Neural cell (in vitro differentiated cells): ENCODE measurements around the gene ARFRP1. TPM values are rescaled to one million over a fixed set of nuclear protein-coding genes. Genes with fewer than 3 reads are reported as not detected.

ENCODE experiments used
- H2AFZ ChIP-seq: fragments of 200-600, 300-800 bp; sonication (generic), shearing (Covaris generic); 2 replicates; pipeline ENCODE4 v1.6.0; 2014; ENCODE audit warnings: low read depth, mild to moderate bottlenecking, antibody characterized with exemption, low read length, moderate library complexity
- H3F3A ChIP-seq: fragments of 200-600 bp; shearing (Covaris generic); 2 replicates; pipeline ENCODE4 v1.6.1; 2016; ENCODE audit warnings: mild to moderate bottlenecking, moderate library complexity, mixed read lengths, antibody characterized with exemption, low read length; ENCODE audit not compliant: insufficient read depth, poor library complexity, severe bottlenecking
- H3K27ac ChIP-seq: fragments of 200-600, 300-800 bp; sonication (generic), shearing (Covaris generic); 2 replicates; pipeline ENCODE4 v1.5.1; 2014; ENCODE audit warnings: mild to moderate bottlenecking, low read length, moderate library complexity
- H3K27me3 ChIP-seq: fragments of 300-800, 200-600 bp; sonication (generic), shearing (Covaris generic); 2 replicates; pipeline ENCODE4 v1.6.0; 2014; ENCODE audit warnings: mild to moderate bottlenecking, low read depth, low read length, moderate library complexity; ENCODE audit not compliant: insufficient read depth
- H3K36me3 ChIP-seq: fragments of 300-800, 200-600 bp; sonication (generic), shearing (Covaris generic); 2 replicates; pipeline ENCODE4 v1.5.1; 2014; ENCODE audit warnings: mild to moderate bottlenecking, antibody characterized with exemption, low read length, moderate library complexity; ENCODE audit not compliant: insufficient read depth
- H3K4me2 ChIP-seq: fragments of 300-800, 200-600 bp; sonication (generic), shearing (Covaris generic); 2 replicates; pipeline ENCODE4 v1.6.0; 2014; ENCODE audit warnings: mild to moderate bottlenecking, low read length
- H3K4me3 ChIP-seq: fragments of 300-800, 200-600 bp; sonication (generic), shearing (Covaris generic); 2 replicates; pipeline ENCODE4 v1.5.1; 2014; ENCODE audit warnings: mild to moderate bottlenecking, low read length, moderate library complexity
- H3K79me2 ChIP-seq: fragments of 200-600 bp; shearing (Covaris generic); replicated peaks from 2 replicates; pipeline ENCODE4 v1.6.0; 2014; ENCODE audit warnings: mild to moderate bottlenecking, low read length, moderate library complexity; ENCODE audit not compliant: insufficient read depth
- H3K9ac ChIP-seq: fragments of 300-800, 200-600 bp; sonication (generic), shearing (Covaris generic); 2 replicates; pipeline ENCODE4 v1.6.1; 2016; ENCODE audit warnings: mild to moderate bottlenecking, low read length, mixed read lengths
- H3K9me2 ChIP-seq: fragments of 200-600 bp; shearing (Covaris generic); 2 replicates; pipeline ENCODE4 v1.6.1; 2016; ENCODE audit warnings: mild to moderate bottlenecking, low read length, mixed read lengths; ENCODE audit not compliant: insufficient read depth
- H3K9me3 ChIP-seq: fragments of 200-600, 300-800 bp; sonication (generic), shearing (Covaris generic); 2 replicates; pipeline ENCODE4 v1.6.1; 2016; ENCODE audit warnings: mild to moderate bottlenecking, mixed run types, low read length, moderate library complexity, mixed read lengths
- H4K20me1 ChIP-seq: fragments of 200-600 bp; shearing (Covaris generic); 2 replicates; pipeline ENCODE4 v1.6.1; 2016; ENCODE audit warnings: mild to moderate bottlenecking, mixed run types; ENCODE audit not compliant: insufficient read depth
- EP300 ChIP-seq: fragments of 450-650 bp; conservative IDR thresholded peaks from 2 replicates; pipeline ENCODE4 v1.6.1; 2014; ENCODE audit warnings: antibody characterized with exemption, mild to moderate bottlenecking, moderate library complexity; ENCODE audit not compliant: poor library complexity, severe bottlenecking
- EZH2 ChIP-seq: fragments of 200-600, 300-800 bp; shearing (Covaris generic), sonication (generic); IDR thresholded peaks from 2 replicates; pipeline ENCODE4 v1.6.1; 2014; ENCODE audit warnings: antibody characterized with exemption, low read length, borderline replicate concordance, mild to moderate bottlenecking; ENCODE audit not compliant: insufficient read depth, poor library complexity, severe bottlenecking
- MXI1 ChIP-seq: fragments of 450-650 bp; conservative IDR thresholded peaks from 2 replicates; pipeline ENCODE4 v1.6.1; 2014; ENCODE audit warnings: antibody characterized with exemption, mild to moderate bottlenecking; ENCODE audit not compliant: poor library complexity, severe bottlenecking
- POLR2AphosphoS5 ChIP-seq: IDR thresholded peaks from 2 replicates; pipeline ENCODE4 v1.6.1; 2012
- RAD21 ChIP-seq: fragments of 450-650 bp; conservative IDR thresholded peaks from 2 replicates; pipeline ENCODE4 v1.6.1; 2014; ENCODE audit warnings: antibody characterized with exemption, mild to moderate bottlenecking, moderate library complexity
- SMC3 ChIP-seq: fragments of 450-650 bp; conservative IDR thresholded peaks from 2 replicates; pipeline ENCODE4 v1.6.1; 2014; ENCODE audit warnings: antibody characterized with exemption, mild to moderate bottlenecking, moderate library complexity; ENCODE audit not compliant: poor library complexity
- TAF1 ChIP-seq: IDR thresholded peaks from 2 replicates; pipeline ENCODE4 v1.6.1; 2012; ENCODE audit warnings: low read depth
- polyA plus RNA-seq: library from polyadenylated mRNA; depleted of rRNA; stranded (reverse); fragments of >200 nt; gene quantifications from 2 replicates; pipeline ENCODE4 v1.2.3, GENCODE V29; 2014
- TF ChIP-seq, protein P1 (sequence below): IDR thresholded peaks from 2 replicates; pipeline ENCODE4 v1.6.1; 2012; ENCODE audit warnings: borderline replicate concordance
- TF ChIP-seq, protein P2 (sequence below): fragments of 450-650 bp; IDR thresholded peaks from 2 replicates; pipeline ENCODE4 v1.5.1; 2014; ENCODE audit warnings: antibody characterized with exemption, mild to moderate bottlenecking, moderate library complexity; ENCODE audit not compliant: poor library complexity, severe bottlenecking

ARFRP1 gene
- polyA plus RNA-seq, 1 donor from 2014 or later, result 70.9 TPM

DNA sequence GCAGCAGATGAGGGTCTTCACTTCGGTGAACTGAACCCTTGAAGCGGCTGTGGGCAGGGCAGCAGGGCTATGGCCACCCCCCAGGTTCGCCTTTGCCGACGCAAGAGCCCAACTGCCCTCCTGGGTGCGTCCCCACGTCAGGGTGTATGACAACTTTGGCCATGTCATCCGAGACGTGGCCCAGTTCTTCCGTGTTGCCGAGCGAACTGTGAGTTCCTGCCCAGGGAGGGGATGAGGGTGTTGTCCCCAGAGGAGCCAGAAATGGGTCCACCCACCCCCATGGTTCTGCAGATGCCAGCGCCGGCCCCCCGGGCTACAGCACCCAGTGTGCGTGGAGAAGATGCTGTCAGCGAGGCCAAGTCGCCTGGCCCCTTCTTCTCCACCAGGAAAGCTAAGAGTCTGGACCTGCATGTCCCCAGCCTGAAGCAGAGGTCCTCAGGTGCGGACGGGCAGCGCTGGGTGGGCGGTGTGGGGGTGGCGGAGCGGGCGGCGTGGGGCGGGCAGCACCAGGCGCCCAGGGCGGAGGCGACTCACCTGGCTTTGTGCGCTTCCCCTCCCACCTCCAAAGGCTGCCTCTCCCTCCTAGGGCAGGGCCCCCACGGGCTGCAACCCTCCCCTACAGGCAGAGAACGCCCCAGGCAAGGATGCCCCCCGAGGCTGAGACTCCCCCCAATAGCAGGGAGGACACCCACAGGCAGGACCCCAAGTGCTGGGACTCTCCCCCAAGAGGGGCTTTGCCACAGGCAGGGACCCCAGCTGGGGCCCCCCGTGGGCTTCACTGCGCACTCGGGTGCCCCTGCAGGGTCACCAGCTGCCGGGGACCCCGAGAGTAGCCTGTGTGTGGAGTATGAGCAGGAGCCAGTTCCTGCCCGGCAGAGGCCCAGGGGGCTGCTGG is 17.5 kb downstream of the ARFRP1 start:
- Histone ChIP-seq H4K20me1 (no peaks in the 10 kb centered on the region), H3K4me2 (no peak overlapping the region), H3K79me2 (no peaks in the 10 kb centered on the region), H3K9ac (no peak overlapping the region), H3F3A (no peaks in the 10 kb centered on the region), H3K9me3 (no peaks in the 10 kb centered on the region), H3K4me3 (no peak overlapping the region), H3K27ac (no peak overlapping the region), H2AFZ (no peak overlapping the region), H3K36me3 (no peaks in the 10 kb centered on the region), H3K9me2 (no peaks in the 10 kb centered on the region), H3K27me3 (no peaks in the 10 kb centered on the region)
- no peak for TF ChIP-seq TAF1
- TF ChIP-seq MXI1, result no peak
- TF ChIP-seq, protein P1, sequence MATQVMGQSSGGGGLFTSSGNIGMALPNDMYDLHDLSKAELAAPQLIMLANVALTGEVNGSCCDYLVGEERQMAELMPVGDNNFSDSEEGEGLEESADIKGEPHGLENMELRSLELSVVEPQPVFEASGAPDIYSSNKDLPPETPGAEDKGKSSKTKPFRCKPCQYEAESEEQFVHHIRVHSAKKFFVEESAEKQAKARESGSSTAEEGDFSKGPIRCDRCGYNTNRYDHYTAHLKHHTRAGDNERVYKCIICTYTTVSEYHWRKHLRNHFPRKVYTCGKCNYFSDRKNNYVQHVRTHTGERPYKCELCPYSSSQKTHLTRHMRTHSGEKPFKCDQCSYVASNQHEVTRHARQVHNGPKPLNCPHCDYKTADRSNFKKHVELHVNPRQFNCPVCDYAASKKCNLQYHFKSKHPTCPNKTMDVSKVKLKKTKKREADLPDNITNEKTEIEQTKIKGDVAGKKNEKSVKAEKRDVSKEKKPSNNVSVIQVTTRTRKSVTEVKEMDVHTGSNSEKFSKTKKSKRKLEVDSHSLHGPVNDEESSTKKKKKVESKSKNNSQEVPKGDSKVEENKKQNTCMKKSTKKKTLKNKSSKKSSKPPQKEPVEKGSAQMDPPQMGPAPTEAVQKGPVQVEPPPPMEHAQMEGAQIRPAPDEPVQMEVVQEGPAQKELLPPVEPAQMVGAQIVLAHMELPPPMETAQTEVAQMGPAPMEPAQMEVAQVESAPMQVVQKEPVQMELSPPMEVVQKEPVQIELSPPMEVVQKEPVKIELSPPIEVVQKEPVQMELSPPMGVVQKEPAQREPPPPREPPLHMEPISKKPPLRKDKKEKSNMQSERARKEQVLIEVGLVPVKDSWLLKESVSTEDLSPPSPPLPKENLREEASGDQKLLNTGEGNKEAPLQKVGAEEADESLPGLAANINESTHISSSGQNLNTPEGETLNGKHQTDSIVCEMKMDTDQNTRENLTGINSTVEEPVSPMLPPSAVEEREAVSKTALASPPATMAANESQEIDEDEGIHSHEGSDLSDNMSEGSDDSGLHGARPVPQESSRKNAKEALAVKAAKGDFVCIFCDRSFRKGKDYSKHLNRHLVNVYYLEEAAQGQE, result no peak
- TF ChIP-seq, protein P2, sequence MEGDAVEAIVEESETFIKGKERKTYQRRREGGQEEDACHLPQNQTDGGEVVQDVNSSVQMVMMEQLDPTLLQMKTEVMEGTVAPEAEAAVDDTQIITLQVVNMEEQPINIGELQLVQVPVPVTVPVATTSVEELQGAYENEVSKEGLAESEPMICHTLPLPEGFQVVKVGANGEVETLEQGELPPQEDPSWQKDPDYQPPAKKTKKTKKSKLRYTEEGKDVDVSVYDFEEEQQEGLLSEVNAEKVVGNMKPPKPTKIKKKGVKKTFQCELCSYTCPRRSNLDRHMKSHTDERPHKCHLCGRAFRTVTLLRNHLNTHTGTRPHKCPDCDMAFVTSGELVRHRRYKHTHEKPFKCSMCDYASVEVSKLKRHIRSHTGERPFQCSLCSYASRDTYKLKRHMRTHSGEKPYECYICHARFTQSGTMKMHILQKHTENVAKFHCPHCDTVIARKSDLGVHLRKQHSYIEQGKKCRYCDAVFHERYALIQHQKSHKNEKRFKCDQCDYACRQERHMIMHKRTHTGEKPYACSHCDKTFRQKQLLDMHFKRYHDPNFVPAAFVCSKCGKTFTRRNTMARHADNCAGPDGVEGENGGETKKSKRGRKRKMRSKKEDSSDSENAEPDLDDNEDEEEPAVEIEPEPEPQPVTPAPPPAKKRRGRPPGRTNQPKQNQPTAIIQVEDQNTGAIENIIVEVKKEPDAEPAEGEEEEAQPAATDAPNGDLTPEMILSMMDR, result no peak
- no peak for TF ChIP-seq RAD21
- TF ChIP-seq SMC3, result no peak
- TF ChIP-seq POLR2AphosphoS5, result no peak
- TF ChIP-seq EP300, result no peak
- TF ChIP-seq EZH2, result no peak

DNA sequence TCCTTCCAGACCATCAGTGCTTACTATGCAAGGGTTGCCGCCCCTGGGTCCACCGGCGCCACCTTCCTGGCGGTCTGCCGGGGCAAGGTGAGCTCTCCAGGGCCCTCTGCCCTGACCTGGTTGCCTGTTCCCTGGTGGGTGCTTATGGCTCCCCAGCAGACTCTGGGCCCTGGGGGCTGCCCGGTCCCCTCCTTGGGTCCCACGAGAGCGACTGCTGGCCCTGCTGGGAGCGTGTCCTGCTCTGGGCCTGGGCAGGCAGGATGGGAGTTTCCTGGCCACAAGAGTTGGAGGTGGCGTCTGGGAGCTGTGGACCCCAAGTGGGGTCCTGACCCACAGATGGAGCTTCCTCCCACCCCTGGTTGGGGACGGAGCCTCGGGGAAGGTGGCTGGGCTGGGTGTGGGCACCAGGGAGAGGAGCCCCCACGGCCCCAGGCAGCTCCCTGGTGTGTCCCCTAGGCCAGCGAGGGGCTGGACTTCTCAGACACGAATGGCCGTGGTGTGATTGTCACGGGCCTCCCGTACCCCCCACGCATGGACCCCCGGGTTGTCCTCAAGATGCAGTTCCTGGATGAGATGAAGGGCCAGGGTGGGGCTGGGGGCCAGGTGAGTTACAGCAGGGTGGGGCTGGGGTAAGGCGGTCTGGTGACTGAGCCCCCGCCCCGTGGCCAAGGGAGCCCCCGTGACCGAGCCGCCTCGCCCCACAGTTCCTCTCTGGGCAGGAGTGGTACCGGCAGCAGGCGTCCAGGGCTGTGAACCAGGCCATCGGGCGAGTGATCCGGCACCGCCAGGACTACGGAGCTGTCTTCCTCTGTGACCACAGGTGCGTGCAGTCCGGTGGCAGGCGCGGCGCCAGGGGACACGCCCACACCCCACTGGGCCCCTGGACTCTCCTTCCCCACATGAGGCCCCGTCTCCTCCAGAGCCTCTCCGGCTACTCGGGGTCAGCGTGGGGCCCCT is 18.5 kb downstream of the ARFRP1 start:
- no peaks in the 10 kb centered on the region for H3K9me2 ChIP-seq
- H3K9me3 ChIP-seq, result no peaks in the 10 kb centered on the region
- H2AFZ ChIP-seq, result no peak overlapping the region
- no peaks in the 10 kb centered on the region for H3K79me2 ChIP-seq
- TF ChIP-seq, protein P2, result no peak
- no peak for TF ChIP-seq POLR2AphosphoS5
- TF ChIP-seq EZH2, result no peak
- no peak for TF ChIP-seq RAD21
- no peak for TF ChIP-seq EP300
- no peak for TF ChIP-seq MXI1
- no peak for TF ChIP-seq TAF1
- TF ChIP-seq, protein P1, result no peak
- no peak for TF ChIP-seq SMC3
- H4K20me1 ChIP-seq, result no peaks in the 10 kb centered on the region
- no peak overlapping the region for H3K9ac ChIP-seq
- H3F3A ChIP-seq, result no peaks in the 10 kb centered on the region
- no peak overlapping the region for H3K4me2 ChIP-seq
- H3K27me3 ChIP-seq, result no peaks in the 10 kb centered on the region
- H3K27ac ChIP-seq, result no peak overlapping the region
- H3K36me3 ChIP-seq, result no peaks in the 10 kb centered on the region
- H3K4me3 ChIP-seq, result no peak overlapping the region
